A549 (cell line): ENCODE measurements around the gene PDCD6IP.

Experiments used
- EP300 ChIP-seq, 2 experiments: fragments of >200 bp; sonication (Bioruptor Twin); formaldehyde crosslinking; IDR thresholded peaks; 2 replicates in 1 of 2; 3 replicates in 1 of 2; pipeline ENCODE4 v1.6.1; 2016 to 2017
- POLR2A ChIP-seq: IDR thresholded peaks from 2 replicates; pipeline ENCODE4 v1.6.1; 2012; ENCODE audit warnings: mild to moderate bottlenecking, low read length
- REST ChIP-seq: fragments of 200-600 bp; sonication (generic); IDR thresholded peaks from 2 replicates; pipeline ENCODE4 v1.6.1; 2016; ENCODE audit warnings: antibody characterized with exemption, mild to moderate bottlenecking, moderate library complexity
- RNF2 ChIP-seq: fragments of 200-600 bp; sonication (generic); IDR thresholded peaks from 2 replicates; pipeline ENCODE4 v1.6.1; 2016; ENCODE audit warnings: low read depth, mild to moderate bottlenecking, antibody characterized with exemption, moderate library complexity, borderline replicate concordance
- ZNF302 ChIP-seq: fragments of 250-450 bp; sonication (Bioruptor Pico); IDR thresholded peaks from 2 replicates; pipeline ENCODE4 v1.9.0; 2021; ENCODE audit warnings: inconsistent platforms, mild to moderate bottlenecking, moderate library complexity
- TF ChIP-seq, protein P1 (sequence below): fragments of >200 bp; sonication (Bioruptor Twin); formaldehyde crosslinking; IDR thresholded peaks from 3 replicates; pipeline ENCODE4 v1.5.1; 2016
- TF ChIP-seq, protein P2 (sequence below): fragments of 450-650 bp; IDR thresholded peaks from 2 replicates; pipeline ENCODE4 v1.6.1; 2014; ENCODE audit warnings: antibody characterized with exemption
- TF ChIP-seq, protein P3 (sequence below): fragments of 250-450 bp; sonication (Bioruptor Pico); IDR thresholded peaks from 2 replicates; pipeline ENCODE4 v1.5.0; 2020; ENCODE audit warnings: low read depth, mild to moderate bottlenecking, moderate library complexity

DNA sequence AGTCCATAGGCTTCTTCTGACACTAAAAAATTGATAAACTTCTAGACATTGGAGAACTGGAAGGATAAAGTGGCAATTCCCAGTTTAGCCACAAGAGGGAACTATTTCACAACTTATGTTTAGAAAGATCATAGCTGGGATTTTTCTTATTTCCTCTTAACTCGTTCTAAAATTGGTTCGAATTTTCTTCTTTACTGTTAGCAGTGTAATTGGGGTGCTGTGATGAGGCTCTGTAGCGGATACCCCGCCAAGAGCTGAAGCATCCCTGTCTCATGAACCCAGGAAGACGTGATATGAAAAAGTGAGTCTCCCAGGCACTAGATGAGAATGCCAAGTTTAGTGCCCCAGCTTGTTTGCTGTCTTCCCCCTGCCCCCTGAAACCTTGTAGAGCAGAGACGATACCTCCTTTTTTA is 85.1 kb downstream of the PDCD6IP start:
- no peak for TF ChIP-seq RNF2
- TF ChIP-seq, protein P1, sequence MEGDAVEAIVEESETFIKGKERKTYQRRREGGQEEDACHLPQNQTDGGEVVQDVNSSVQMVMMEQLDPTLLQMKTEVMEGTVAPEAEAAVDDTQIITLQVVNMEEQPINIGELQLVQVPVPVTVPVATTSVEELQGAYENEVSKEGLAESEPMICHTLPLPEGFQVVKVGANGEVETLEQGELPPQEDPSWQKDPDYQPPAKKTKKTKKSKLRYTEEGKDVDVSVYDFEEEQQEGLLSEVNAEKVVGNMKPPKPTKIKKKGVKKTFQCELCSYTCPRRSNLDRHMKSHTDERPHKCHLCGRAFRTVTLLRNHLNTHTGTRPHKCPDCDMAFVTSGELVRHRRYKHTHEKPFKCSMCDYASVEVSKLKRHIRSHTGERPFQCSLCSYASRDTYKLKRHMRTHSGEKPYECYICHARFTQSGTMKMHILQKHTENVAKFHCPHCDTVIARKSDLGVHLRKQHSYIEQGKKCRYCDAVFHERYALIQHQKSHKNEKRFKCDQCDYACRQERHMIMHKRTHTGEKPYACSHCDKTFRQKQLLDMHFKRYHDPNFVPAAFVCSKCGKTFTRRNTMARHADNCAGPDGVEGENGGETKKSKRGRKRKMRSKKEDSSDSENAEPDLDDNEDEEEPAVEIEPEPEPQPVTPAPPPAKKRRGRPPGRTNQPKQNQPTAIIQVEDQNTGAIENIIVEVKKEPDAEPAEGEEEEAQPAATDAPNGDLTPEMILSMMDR, result peak; percentile 94
- TF ChIP-seq, protein P2, sequence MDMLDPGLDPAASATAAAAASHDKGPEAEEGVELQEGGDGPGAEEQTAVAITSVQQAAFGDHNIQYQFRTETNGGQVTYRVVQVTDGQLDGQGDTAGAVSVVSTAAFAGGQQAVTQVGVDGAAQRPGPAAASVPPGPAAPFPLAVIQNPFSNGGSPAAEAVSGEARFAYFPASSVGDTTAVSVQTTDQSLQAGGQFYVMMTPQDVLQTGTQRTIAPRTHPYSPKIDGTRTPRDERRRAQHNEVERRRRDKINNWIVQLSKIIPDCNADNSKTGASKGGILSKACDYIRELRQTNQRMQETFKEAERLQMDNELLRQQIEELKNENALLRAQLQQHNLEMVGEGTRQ, result no peak
- TF ChIP-seq POLR2A, result no peak
- no peak for TF ChIP-seq ZNF302 (CRISPR knock-in tag)
- no peak for TF ChIP-seq REST
- no peak for TF ChIP-seq EP300 (IDR thresholded peaks at IDR 0.05)
- TF ChIP-seq, protein P3, sequence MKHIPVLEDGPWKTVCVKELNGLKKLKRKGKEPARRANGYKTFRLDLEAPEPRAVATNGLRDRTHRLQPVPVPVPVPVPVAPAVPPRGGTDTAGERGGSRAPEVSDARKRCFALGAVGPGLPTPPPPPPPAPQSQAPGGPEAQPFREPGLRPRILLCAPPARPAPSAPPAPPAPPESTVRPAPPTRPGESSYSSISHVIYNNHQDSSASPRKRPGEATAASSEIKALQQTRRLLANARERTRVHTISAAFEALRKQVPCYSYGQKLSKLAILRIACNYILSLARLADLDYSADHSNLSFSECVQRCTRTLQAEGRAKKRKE (CRISPR knock-in tag), result no peak
